ENCODE data around the gene NFAM1.

NFAM1 gene

GRCh38 chr22:42385696-42386095 lies 46.5 kb downstream of the NFAM1 start:
- no peaks in the 10 kb centered on the region for H3K9me3 ChIP-seq (ENCODE audit: control insufficient read depth in 5 of 5, low read length in 5 of 5)
- H3K27ac ChIP-seq (ENCODE audit: low read depth, low read length): no peak overlapping the region
- no peak overlapping the region for H3K4me3 ChIP-seq (ENCODE audit: low read depth in 1 of 5, low read length in 5 of 5)
- peaks cover 0 to 11% (median 0%) of the 10 kb centered on the region in 5 donors for H3K36me3 ChIP-seq (ENCODE audit: control insufficient read depth in 5 of 5, insufficient read depth in 5 of 5, low read length in 5 of 5)
- H3K9ac ChIP-seq (ENCODE audit: low read length in 5 of 5): no peak overlapping the region
- peaks cover 0 to 4% (median 0%) of the 10 kb centered on the region in 5 donors for H3K27me3 ChIP-seq (ENCODE audit: control insufficient read depth in 5 of 5, insufficient read depth in 4 of 5, low read length in 5 of 5)
- no peaks in the 10 kb centered on the region for H3K4me1 ChIP-seq (ENCODE audit: control insufficient read depth in 5 of 5, insufficient read depth in 5 of 5, low read length in 5 of 5)

- H3K9ac ChIP-seq (ENCODE audit: low read length in 5 of 5): no peak overlapping the region
- no peaks in the 10 kb centered on the region for H3K9me3 ChIP-seq (ENCODE audit: control insufficient read depth in 5 of 5, low read length in 5 of 5)
- H3K4me3 ChIP-seq (ENCODE audit: low read depth in 1 of 5, low read length in 5 of 5): no peak overlapping the region
- no peaks in the 10 kb centered on the region for H3K4me1 ChIP-seq (ENCODE audit: control insufficient read depth in 5 of 5, insufficient read depth in 5 of 5, low read length in 5 of 5)
- H3K27ac ChIP-seq (ENCODE audit: low read depth, low read length): no peak overlapping the region
- peaks cover 0 to 4% (median 0%) of the 10 kb centered on the region in 5 donors for H3K27me3 ChIP-seq (ENCODE audit: control insufficient read depth in 5 of 5, insufficient read depth in 4 of 5, low read length in 5 of 5)
- peaks cover 0 to 7% (median 0%) of the 10 kb centered on the region in 5 donors for H3K36me3 ChIP-seq (ENCODE audit: control insufficient read depth in 5 of 5, insufficient read depth in 5 of 5, low read length in 5 of 5)
Measured at GRCh38 chr22:42384506-42384905, 47.7 kb downstream of the NFAM1 start.

GRCh38 chr22:42383851-42384417 lies 48.3 kb downstream of the NFAM1 start:
- H3K9me3 ChIP-seq (ENCODE audit: control insufficient read depth in 5 of 5, low read length in 5 of 5): no peaks in the 10 kb centered on the region
- H3K36me3 ChIP-seq (ENCODE audit: control insufficient read depth in 5 of 5, insufficient read depth in 5 of 5, low read length in 5 of 5): peaks cover 0 to 7% (median 0%) of the 10 kb centered on the region in 5 donors
- H3K9ac ChIP-seq (ENCODE audit: low read length in 5 of 5): no peak overlapping the region
- no peak overlapping the region for H3K4me3 ChIP-seq (ENCODE audit: low read depth in 1 of 5, low read length in 5 of 5)
- H3K27ac ChIP-seq (ENCODE audit: low read depth, low read length): no peak overlapping the region
- H3K4me1 ChIP-seq (ENCODE audit: control insufficient read depth in 5 of 5, insufficient read depth in 5 of 5, low read length in 5 of 5): no peaks in the 10 kb centered on the region
- peaks cover 0 to 4% (median 0%) of the 10 kb centered on the region in 5 donors for H3K27me3 ChIP-seq (ENCODE audit: control insufficient read depth in 5 of 5, insufficient read depth in 4 of 5, low read length in 5 of 5)

- peaks cover 0 to 4% (median 0%) of the 10 kb centered on the region in 5 donors for H3K27me3 ChIP-seq (ENCODE audit: control insufficient read depth in 5 of 5, insufficient read depth in 4 of 5, low read length in 5 of 5)
- no peak overlapping the region for H3K9ac ChIP-seq (ENCODE audit: low read length in 5 of 5)
- no peaks in the 10 kb centered on the region for H3K9me3 ChIP-seq (ENCODE audit: control insufficient read depth in 5 of 5, low read length in 5 of 5)
- H3K4me3 ChIP-seq (ENCODE audit: low read depth in 1 of 5, low read length in 5 of 5): no peak overlapping the region
- H3K27ac ChIP-seq (ENCODE audit: low read depth, low read length): no peak overlapping the region
- H3K4me1 ChIP-seq (ENCODE audit: control insufficient read depth in 5 of 5, insufficient read depth in 5 of 5, low read length in 5 of 5): no peaks in the 10 kb centered on the region
- H3K36me3 ChIP-seq (ENCODE audit: control insufficient read depth in 5 of 5, insufficient read depth in 5 of 5, low read length in 5 of 5): peaks cover 0 to 7% (median 0%) of the 10 kb centered on the region in 5 donors
Measured at GRCh38 chr22:42383287-42383686, 48.9 kb downstream of the NFAM1 start.

- Histone ChIP-seq H3K27ac (ENCODE audit: low read depth, low read length) (no peak overlapping the region), H3K9me3 (ENCODE audit: control insufficient read depth in 5 of 5, low read length in 5 of 5) (no peaks in the 10 kb centered on the region), H3K4me1 (ENCODE audit: control insufficient read depth in 5 of 5, insufficient read depth in 5 of 5, low read length in 5 of 5) (peaks cover 2 to 18% (median 14%) of the 10 kb centered on the region in 5 donors), H3K27me3 (ENCODE audit: control insufficient read depth in 5 of 5, insufficient read depth in 4 of 5, low read length in 5 of 5) (peaks cover 0 to 4% (median 0%) of the 10 kb centered on the region in 5 donors), H3K36me3 (ENCODE audit: control insufficient read depth in 5 of 5, insufficient read depth in 5 of 5, low read length in 5 of 5) (peaks cover 0 to 4% (median 0%) of the 10 kb centered on the region in 5 donors), H3K4me3 (ENCODE audit: low read depth in 1 of 5, low read length in 5 of 5) (no peak overlapping the region), H3K9ac (ENCODE audit: low read length in 5 of 5) (no peak overlapping the region)
Measured at GRCh38 chr22:42380769-42381551, 51.2 kb downstream of the NFAM1 start.

GRCh38 chr22:42379966-42380537 lies 52.2 kb downstream of the NFAM1 start:
- no peaks in the 10 kb centered on the region for H3K9me3 ChIP-seq (ENCODE audit: control insufficient read depth in 5 of 5, low read length in 5 of 5)
- H3K27me3 ChIP-seq (ENCODE audit: control insufficient read depth in 5 of 5, insufficient read depth in 4 of 5, low read length in 5 of 5): peaks cover 0 to 4% (median 0%) of the 10 kb centered on the region in 5 donors
- no peak overlapping the region for H3K9ac ChIP-seq (ENCODE audit: low read length in 5 of 5)
- H3K4me1 ChIP-seq (ENCODE audit: control insufficient read depth in 5 of 5, insufficient read depth in 5 of 5, low read length in 5 of 5): peaks cover 2 to 22% (median 14%) of the 10 kb centered on the region in 5 donors
- H3K27ac ChIP-seq (ENCODE audit: low read depth, low read length): no peak overlapping the region
- H3K4me3 ChIP-seq (ENCODE audit: low read depth in 1 of 5, low read length in 5 of 5): no peak overlapping the region
- H3K36me3 ChIP-seq (ENCODE audit: control insufficient read depth in 5 of 5, insufficient read depth in 5 of 5, low read length in 5 of 5): peaks cover 0 to 4% (median 0%) of the 10 kb centered on the region in 5 donors

GRCh38 chr22:42376711-42377554 lies 55.3 kb downstream of the NFAM1 start:
- no peaks in the 10 kb centered on the region for H3K9me3 ChIP-seq (ENCODE audit: control insufficient read depth in 5 of 5, low read length in 5 of 5)
- no peaks in the 10 kb centered on the region for H3K27me3 ChIP-seq (ENCODE audit: control insufficient read depth in 5 of 5, insufficient read depth in 4 of 5, low read length in 5 of 5)
- peaks cover 2 to 28% (median 18%) of the 10 kb centered on the region in 5 donors for H3K4me1 ChIP-seq (ENCODE audit: control insufficient read depth in 5 of 5, insufficient read depth in 5 of 5, low read length in 5 of 5)
- H3K27ac ChIP-seq (ENCODE audit: low read depth, low read length): peak overlapping the region; percentile 50
- peak overlapping the region in 2 of 5 donors; percentile 30 to 35 for H3K9ac ChIP-seq (ENCODE audit: low read length in 5 of 5)
- H3K36me3 ChIP-seq (ENCODE audit: control insufficient read depth in 5 of 5, insufficient read depth in 5 of 5, low read length in 5 of 5): no peaks in the 10 kb centered on the region
- H3K4me3 ChIP-seq (ENCODE audit: low read depth in 1 of 5, low read length in 5 of 5): no peak overlapping the region

GRCh38 chr22:42375982-42376381 lies 56.2 kb downstream of the NFAM1 start:
- Histone ChIP-seq H3K4me3 (ENCODE audit: low read depth in 1 of 5, low read length in 5 of 5) (no peak overlapping the region), H3K9ac (ENCODE audit: low read length in 5 of 5) (peak overlapping the region in 1 of 5 donors; percentile 45), H3K27ac (ENCODE audit: low read depth, low read length) (peak overlapping the region; percentile 50), H3K4me1 (ENCODE audit: control insufficient read depth in 5 of 5, insufficient read depth in 5 of 5, low read length in 5 of 5) (peaks cover 2 to 28% (median 18%) of the 10 kb centered on the region in 5 donors), H3K9me3 (ENCODE audit: control insufficient read depth in 5 of 5, low read length in 5 of 5) (no peaks in the 10 kb centered on the region), H3K27me3 (ENCODE audit: control insufficient read depth in 5 of 5, insufficient read depth in 4 of 5, low read length in 5 of 5) (no peaks in the 10 kb centered on the region), H3K36me3 (ENCODE audit: control insufficient read depth in 5 of 5, insufficient read depth in 5 of 5, low read length in 5 of 5) (no peaks in the 10 kb centered on the region)

- H3K27ac ChIP-seq (ENCODE audit: low read depth, low read length): no peak overlapping the region
- H3K4me1 ChIP-seq (ENCODE audit: control insufficient read depth in 5 of 5, insufficient read depth in 5 of 5, low read length in 5 of 5): peaks cover 6 to 45% (median 34%) of the 10 kb centered on the region in 5 donors
- H3K9ac ChIP-seq (ENCODE audit: low read length in 5 of 5): no peak overlapping the region
- no peak overlapping the region for H3K4me3 ChIP-seq (ENCODE audit: low read depth in 1 of 5, low read length in 5 of 5)
- H3K36me3 ChIP-seq (ENCODE audit: control insufficient read depth in 5 of 5, insufficient read depth in 5 of 5, low read length in 5 of 5): no peaks in the 10 kb centered on the region
- peaks cover 0 to 8% (median 0%) of the 10 kb centered on the region in 5 donors for H3K27me3 ChIP-seq (ENCODE audit: control insufficient read depth in 5 of 5, insufficient read depth in 4 of 5, low read length in 5 of 5)
- H3K9me3 ChIP-seq (ENCODE audit: control insufficient read depth in 5 of 5, low read length in 5 of 5): no peaks in the 10 kb centered on the region
Measured at GRCh38 chr22:42372976-42373375, 59.2 kb downstream of the NFAM1 start.
